MM.1S (cell line): Measurements from ENCODE around the gene TMPRSS3.

Experiments
- DNase-seq: peaks from one replicate; pipeline ENCODE4 v3.0.0-alpha.2; 2015
- H2AFZ ChIP-seq: fragments of 300-600 bp; sonication (generic); 2 replicates; pipeline ENCODE4 v1.6.0; 2016; ENCODE audit warnings: antibody characterized with exemption, low read length
- H3F3A ChIP-seq: fragments of 300-600 bp; sonication (generic); 2 replicates; pipeline ENCODE4 v1.6.1; 2016; ENCODE audit warnings: mild to moderate bottlenecking, antibody characterized with exemption, low read length, moderate library complexity, mixed read lengths; ENCODE audit not compliant: insufficient read depth
- H3K27ac ChIP-seq: fragments of 300-600 bp; sonication (generic); 2 replicates; pipeline ENCODE4 v1.5.1; 2016; ENCODE audit warnings: mild to moderate bottlenecking, low read length
- H3K27me3 ChIP-seq: fragments of 300-600 bp; sonication (generic); replicated peaks from 2 replicates; pipeline ENCODE4 v1.6.0; 2016; ENCODE audit warnings: low read length; ENCODE audit not compliant: insufficient read depth
- H3K36me3 ChIP-seq: fragments of 300-600 bp; sonication (generic); replicated peaks from 2 replicates; pipeline ENCODE4 v1.6.1; 2016; ENCODE audit warnings: mild to moderate bottlenecking, low read length, mixed read lengths; ENCODE audit not compliant: insufficient read depth
- H3K4me1 ChIP-seq: fragments of 300-600 bp; sonication (generic); 2 replicates; pipeline ENCODE4 v1.6.1; 2016; ENCODE audit warnings: low read length, mixed read lengths
- H3K4me2 ChIP-seq: fragments of 300-600 bp; sonication (generic); 2 replicates; pipeline ENCODE4 v1.6.0; 2016; ENCODE audit warnings: low read depth, low read length
- H3K4me3 ChIP-seq: fragments of 300-600 bp; sonication (generic); 2 replicates; pipeline ENCODE4 v1.5.1; 2016; ENCODE audit warnings: low read length, mixed read lengths
- H3K79me2 ChIP-seq: fragments of 300-600 bp; sonication (generic); 2 replicates; pipeline ENCODE4 v1.6.1; 2016; ENCODE audit warnings: mixed run types, low read length, mixed read lengths
- H3K9ac ChIP-seq: fragments of 300-600 bp; sonication (generic); 2 replicates; pipeline ENCODE4 v1.6.1; 2016; ENCODE audit warnings: low read length, mixed read lengths
- H3K9me2 ChIP-seq: fragments of 300-600 bp; sonication (generic); replicated peaks from 2 replicates; pipeline ENCODE4 v1.6.1; 2016; ENCODE audit warnings: mild to moderate bottlenecking, low read length, mixed read lengths; ENCODE audit not compliant: insufficient read depth
- H3K9me3 ChIP-seq: fragments of 300-600 bp; sonication (generic); replicated peaks from 2 replicates; pipeline ENCODE4 v1.6.1; 2016; ENCODE audit warnings: mild to moderate bottlenecking, low read length, mixed read lengths; ENCODE audit not compliant: insufficient read depth
- H4K20me1 ChIP-seq: fragments of 300-600 bp; sonication (generic); 2 replicates; pipeline ENCODE4 v1.6.1; 2016; ENCODE audit warnings: mild to moderate bottlenecking, low read length, moderate library complexity, mixed read lengths; ENCODE audit not compliant: insufficient read depth
- CTCF ChIP-seq: fragments of 300-600 bp; sonication (generic); IDR thresholded peaks from 2 replicates; pipeline ENCODE4 v1.5.1; 2016; ENCODE audit warnings: antibody characterized with exemption, low read length, mixed read lengths
- EZH2 ChIP-seq: fragments of 300-600 bp; sonication (generic); optimal IDR thresholded peaks from 2 replicates; pipeline ENCODE3; 2017; ENCODE audit warnings: low read depth, mild to moderate bottlenecking, antibody characterized with exemption, low read length, mixed read lengths
- EZH2phosphoT487 ChIP-seq: fragments of 300-600 bp; sonication (generic); IDR thresholded peaks from 2 replicates; pipeline ENCODE4 v1.6.1; 2018; ENCODE audit warnings: antibody characterized with exemption, low read length

Gene TMPRSS3

GRCh38 chr21:42435401-42435800, 39.5 kb upstream of the TMPRSS3 start:
- no peak for TF ChIP-seq EZH2
- TF ChIP-seq EZH2phosphoT487: no peak
- no peak for TF ChIP-seq CTCF
- Histone ChIP-seq H4K20me1 (no peaks in the 10 kb centered on the region), H3K4me2 (no peak overlapping the region), H3K9ac (no peak overlapping the region), H3K36me3 (no peaks in the 10 kb centered on the region), H3K9me3 (no peaks in the 10 kb centered on the region), H3K9me2 (no peaks in the 10 kb centered on the region), H3K4me1 (no peaks in the 10 kb centered on the region), H2AFZ (no peak overlapping the region), H3F3A (no peaks in the 10 kb centered on the region), H3K79me2 (no peaks in the 10 kb centered on the region), H3K4me3 (no peak overlapping the region), H3K27ac (no peak overlapping the region), H3K27me3 (peaks cover 99% of the 10 kb centered on the region)
- no peak for DNase-seq

GRCh38 chr21:42434884-42435283, 39.0 kb upstream of the TMPRSS3 start:
- Histone ChIP-seq H3K9me3 (no peaks in the 10 kb centered on the region), H3F3A (no peaks in the 10 kb centered on the region), H3K4me2 (no peak overlapping the region), H3K27ac (no peak overlapping the region), H3K9me2 (no peaks in the 10 kb centered on the region), H3K9ac (no peak overlapping the region), H2AFZ (no peak overlapping the region), H4K20me1 (no peaks in the 10 kb centered on the region), H3K4me1 (no peaks in the 10 kb centered on the region), H3K36me3 (no peaks in the 10 kb centered on the region), H3K79me2 (no peaks in the 10 kb centered on the region), H3K4me3 (no peak overlapping the region), H3K27me3 (peaks cover 100% of the 10 kb centered on the region)
- DNase-seq: no peak
- TF ChIP-seq EZH2phosphoT487 (no peak), CTCF (no peak), EZH2 (no peak)

- no peaks in the 10 kb centered on the region for H3K36me3 ChIP-seq
- TF ChIP-seq EZH2 (no peak), CTCF (no peak), EZH2phosphoT487 (no peak)
Observed at GRCh38 chr21:42433946-42434551, 38.2 kb upstream of the TMPRSS3 start.

More at GRCh38 chr21:42433946-42434551, 38.2 kb upstream of the TMPRSS3 start:
- Histone ChIP-seq H4K20me1 (no peaks in the 10 kb centered on the region), H3K4me2 (no peak overlapping the region), H3K4me1 (no peaks in the 10 kb centered on the region), H3K4me3 (no peak overlapping the region), H2AFZ (no peak overlapping the region), H3K9ac (no peak overlapping the region), H3K9me2 (no peaks in the 10 kb centered on the region), H3K27ac (no peak overlapping the region), H3K79me2 (no peaks in the 10 kb centered on the region), H3K9me3 (no peaks in the 10 kb centered on the region), H3K27me3 (peaks cover 100% of the 10 kb centered on the region), H3F3A (no peaks in the 10 kb centered on the region)
- no peak for DNase-seq
